K562 (cell line): ENCODE results near the gene NECAB2. TPM values are rescaled to one million over a fixed set of nuclear protein-coding genes. Genes with fewer than 3 reads are reported as not detected.
A peak's percentile ranks its signal among the peaks of the same experiment; 100 is the strongest.

Experiments used
- BACH1 ChIP-seq: fragments of 200-800 bp; sonication (Bioruptor generic); IDR thresholded peaks from 2 replicates; pipeline ENCODE4 v1.6.1; 2016; ENCODE audit warnings: missing genetic modification characterization, missing compliant biosample characterization
- CEBPB ChIP-seq: fragments of 450-650 bp; IDR thresholded peaks from 2 replicates; pipeline ENCODE4 v1.6.1; 2016; ENCODE audit warnings: missing genetic modification characterization, missing compliant biosample characterization
- FIP1L1 ChIP-seq: fragments of 200-400 bp; formaldehyde crosslinking; IDR thresholded peaks from 2 replicates; pipeline ENCODE4 v1.6.1; 2018; ENCODE audit warnings: mild to moderate bottlenecking, low read depth, low read length; ENCODE audit not compliant: poor library complexity, severe bottlenecking
- FOXA3 ChIP-seq, 2 experiments: fragments of 450-650 bp in 1 of 2; sonication (generic) in 1 of 2; formaldehyde crosslinking; IDR thresholded peaks in 1 of 2; conservative IDR thresholded peaks in 1 of 2; 2 replicates each; pipeline versions ENCODE4 v1.4.0 to v1.8.0; 2020 to 2022; ENCODE audit warnings: mild to moderate bottlenecking in 2 of 2, missing genetic modification reagents in 1 of 2
- IRF2 ChIP-seq: sonication (generic); formaldehyde crosslinking; IDR thresholded peaks from 2 replicates; pipeline ENCODE4 v1.8.1; 2022; ENCODE audit warnings: mild to moderate bottlenecking, missing genetic modification reagents
- LCOR ChIP-seq: sonication (generic); formaldehyde crosslinking; IDR thresholded peaks from 2 replicates; pipeline ENCODE4 v1.8.0; 2022; ENCODE audit warnings: mild to moderate bottlenecking, missing genetic modification reagents
- LEF1 ChIP-seq: fragments of 450-650 bp; IDR thresholded peaks from 2 replicates; pipeline ENCODE4 v1.6.1; 2016; ENCODE audit warnings: mild to moderate bottlenecking
- MAZ ChIP-seq, 2 experiments: fragments of 450-650 bp in 1 of 2; sonication (generic) in 1 of 2; formaldehyde crosslinking; IDR thresholded peaks in 1 of 2; conservative IDR thresholded peaks in 1 of 2; 2 replicates each; pipeline versions ENCODE4 v1.4.0 to v1.5.0; 2020; ENCODE audit warnings: mild to moderate bottlenecking in 1 of 2, missing genetic modification reagents in 1 of 2
- MITF ChIP-seq: IDR thresholded peaks from 2 replicates; pipeline ENCODE4 v1.6.1; 2014; ENCODE audit warnings: antibody characterized with exemption
- MLX ChIP-seq, 2 experiments: fragments of 450-650 bp in 1 of 2; sonication (generic) in 1 of 2; formaldehyde crosslinking; conservative IDR thresholded peaks; 2 replicates each; pipeline versions ENCODE4 v1.4.0 to v1.8.1; 2020 to 2022; ENCODE audit warnings: mild to moderate bottlenecking in 1 of 2, missing genetic modification reagents in 1 of 2
- OTX1 ChIP-seq: fragments of 450-650 bp; formaldehyde crosslinking; IDR thresholded peaks from 2 replicates; pipeline ENCODE4 v1.4.0; 2022; ENCODE audit warnings: mild to moderate bottlenecking
- PRDM10 ChIP-seq: fragments of 450-650 bp; IDR thresholded peaks from 2 replicates; pipeline ENCODE4 v1.6.1; 2018; ENCODE audit not compliant: partially characterized antibody
- SAFB ChIP-seq: fragments of 200-400 bp; formaldehyde crosslinking; IDR thresholded peaks from 2 replicates; pipeline ENCODE4 v1.6.1; 2017; ENCODE audit warnings: low read depth, low read length, borderline replicate concordance
- SIN3A ChIP-seq, 2 experiments: fragments of 150-350 bp in 1 of 2; IDR thresholded peaks; 2 replicates each; pipeline ENCODE4 v1.6.1; 2011 to 2016; ENCODE audit warnings: borderline replicate concordance in 2 of 2, low read depth in 2 of 2, low read length in 2 of 2, mild to moderate bottlenecking in 2 of 2, moderate library complexity in 2 of 2; ENCODE audit not compliant: control insufficient read depth in 1 of 2
- TBL1XR1 ChIP-seq, 2 experiments: IDR thresholded peaks; 2 replicates each; pipeline ENCODE4 v1.6.1; 2012; ENCODE audit warnings: improper control_type of control experiment in 2 of 2, low read length in 2 of 2, mild to moderate bottlenecking in 1 of 2
- polyA plus RNA-seq, 8 experiments: library from polyadenylated mRNA; depleted of rRNA in 4 of 8; stranded (reverse) in 5 of 8; unstranded in 3 of 8; fragments of >200 nt; fragmentation: Nextera tagmentation in 2 of 8; fragmentation: Illumina TruSeq in 1 of 8; extraction: Ambion mirVana in 2 of 8; extraction: Trizol in 1 of 8; gene quantifications; 2 replicates each; pipeline versions ENCODE4 v1.2.1 to v1.2.3, GENCODE V29; 2011 to 2014; ENCODE audit warnings: inconsistent platforms in 1 of 8, missing spikeins in 1 of 8
- total RNA-seq, 7 experiments: library from RNA; depleted of rRNA in 6 of 7; stranded (reverse); fragments of >200 nt in 6 of 7; fragmentation: Illumina TruSeq in 2 of 7; extraction: Trizol in 2 of 7; gene quantifications; 2 replicates each; pipeline versions ENCODE4 v1.2.1 to v1.2.3, GENCODE V29; 2011 to 2021; ENCODE audit warnings: low replicate concordance in 1 of 7
- TF ChIP-seq, protein P1 (sequence below): fragments of 450-650 bp; IDR thresholded peaks from 2 replicates; pipeline ENCODE4 v1.6.1; 2016
- TF ChIP-seq, protein P2 (sequence below): fragments of 450-650 bp; formaldehyde crosslinking; IDR thresholded peaks from 2 replicates; pipeline ENCODE4 v1.4.0; 2022; ENCODE audit warnings: missing genetic modification characterization

The NECAB2 gene
- total and polyA plus RNA-seq, 9 of the 15 experiments (the other 6 are each of a cell fraction or from before 2014, with no cell fraction given), result 0.03 to 0.28 TPM; not detected in 7

DNA sequence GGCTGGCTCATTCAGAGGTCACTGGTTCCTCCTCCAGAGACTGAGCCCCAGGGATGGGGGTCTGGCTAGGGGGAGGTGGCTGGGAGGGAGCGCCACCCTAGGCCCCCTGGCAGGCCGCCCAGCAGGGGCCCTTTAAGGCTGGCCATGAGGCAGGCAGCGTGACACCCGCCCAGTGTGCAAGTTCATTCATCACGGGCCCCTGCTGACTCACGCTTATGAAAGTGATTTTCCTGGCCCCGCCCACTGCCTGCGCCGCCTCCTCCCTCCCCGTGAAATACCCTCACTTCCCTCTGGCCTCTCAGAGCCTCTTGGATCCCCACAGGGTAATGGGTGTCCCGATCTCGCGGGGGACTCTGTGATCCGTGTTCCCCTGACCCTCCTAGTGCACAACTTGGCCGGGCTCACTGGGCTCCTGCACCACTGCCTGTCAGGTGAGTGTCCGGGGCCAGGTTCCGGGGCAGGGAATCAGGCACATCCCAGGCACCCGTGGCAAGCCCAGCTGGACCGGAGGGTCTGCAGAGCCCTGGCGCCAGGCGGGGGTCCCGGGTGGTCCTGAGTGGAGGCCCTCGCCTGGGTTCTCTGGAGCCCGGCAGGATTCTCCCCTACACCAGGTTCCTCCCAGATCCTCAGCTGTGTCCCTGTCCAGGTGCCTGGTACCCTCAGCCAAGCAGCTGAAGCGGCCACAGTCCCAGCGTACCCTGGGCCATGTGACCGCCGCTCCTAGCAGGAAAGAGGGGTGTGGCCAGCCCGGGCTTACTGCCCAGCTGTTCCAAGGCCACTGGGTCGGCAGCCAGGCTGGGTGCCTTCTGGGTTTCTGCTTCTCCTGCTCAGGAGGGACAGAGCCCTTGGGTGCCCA is 14.9 kb upstream of the NECAB2 start, which contains the start of gene OSGIN1 (continued):
- TF ChIP-seq, protein P1, sequence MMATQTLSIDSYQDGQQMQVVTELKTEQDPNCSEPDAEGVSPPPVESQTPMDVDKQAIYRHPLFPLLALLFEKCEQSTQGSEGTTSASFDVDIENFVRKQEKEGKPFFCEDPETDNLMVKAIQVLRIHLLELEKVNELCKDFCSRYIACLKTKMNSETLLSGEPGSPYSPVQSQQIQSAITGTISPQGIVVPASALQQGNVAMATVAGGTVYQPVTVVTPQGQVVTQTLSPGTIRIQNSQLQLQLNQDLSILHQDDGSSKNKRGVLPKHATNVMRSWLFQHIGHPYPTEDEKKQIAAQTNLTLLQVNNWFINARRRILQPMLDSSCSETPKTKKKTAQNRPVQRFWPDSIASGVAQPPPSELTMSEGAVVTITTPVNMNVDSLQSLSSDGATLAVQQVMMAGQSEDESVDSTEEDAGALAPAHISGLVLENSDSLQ, result peak; percentile 90
- 0 out of 4 replicates have a peak, but pooled peaks of 1 of the 2 experiments have one; percentile 15 for TF ChIP-seq MLX (CRISPR knock-in tag; conservative IDR thresholded peaks at IDR 0.05)
- peak; percentile 94 for TF ChIP-seq BACH1 (tag)
- no peak for TF ChIP-seq FIP1L1
- TF ChIP-seq PRDM10, result no peak
- TF ChIP-seq CEBPB, result peak; percentile 58; the same call in 1 of the 2 replicates
- TF ChIP-seq LCOR, result 0 out of 2 replicates have a peak, but pooled peaks have one; percentile 74
- TF ChIP-seq SIN3A (IDR thresholded peaks at IDR 0.05; ENCODE audit: borderline replicate concordance in 2 of 2, control insufficient read depth in 1 of 2, low read depth in 2 of 2, low read length in 2 of 2), result peak; percentile 83 to 93; a peak in 3 of 4 replicates
- TF ChIP-seq, protein P2, sequence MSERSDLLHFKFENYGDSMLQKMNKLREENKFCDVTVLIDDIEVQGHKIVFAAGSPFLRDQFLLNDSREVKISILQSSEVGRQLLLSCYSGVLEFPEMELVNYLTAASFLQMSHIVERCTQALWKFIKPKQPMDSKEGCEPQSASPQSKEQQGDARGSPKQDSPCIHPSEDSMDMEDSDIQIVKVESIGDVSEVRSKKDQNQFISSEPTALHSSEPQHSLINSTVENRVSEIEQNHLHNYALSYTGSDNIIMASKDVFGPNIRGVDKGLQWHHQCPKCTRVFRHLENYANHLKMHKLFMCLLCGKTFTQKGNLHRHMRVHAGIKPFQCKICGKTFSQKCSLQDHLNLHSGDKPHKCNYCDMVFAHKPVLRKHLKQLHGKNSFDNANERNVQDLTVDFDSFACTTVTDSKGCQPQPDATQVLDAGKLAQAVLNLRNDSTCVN (CRISPR knock-in tag), result 0 out of 2 replicates have a peak, but pooled peaks have one; percentile 81
- peak in 1 of 2 experiments; percentile 25; a peak in 1 of 4 replicates for TF ChIP-seq TBL1XR1 (IDR thresholded peaks at IDR 0.05; ENCODE audit: low read length in 2 of 2)
- TF ChIP-seq OTX1 (CRISPR knock-in tag), result 0 out of 2 replicates have a peak, but pooled peaks have one; percentile 21
- peak in 1 of 2 experiments; percentile 45; a peak in 1 of 4 replicates for TF ChIP-seq FOXA3 (CRISPR knock-in tag; conservative IDR thresholded peaks at IDR 0.05 in 1 of 2, IDR thresholded peaks at IDR 0.05 in 1 of 2)
- TF ChIP-seq SAFB, result no peak
- peak; percentile 54; the same call in 1 of the 2 replicates for TF ChIP-seq LEF1
- TF ChIP-seq MAZ (CRISPR knock-in tag; conservative IDR thresholded peaks at IDR 0.05 in 1 of 2, IDR thresholded peaks at IDR 0.05 in 1 of 2), result peak in 1 of 2 experiments; percentile 71; a peak in 3 of 4 replicates
- TF ChIP-seq MITF, result peak; percentile 88
- no peak for TF ChIP-seq IRF2 (CRISPR knock-in tag)
